ENCODE results near the gene SAPCD2. TPM values are rescaled to one million over a fixed set of nuclear protein-coding genes. Genes with fewer than 3 reads are reported as not detected.

Gene SAPCD2
- total and polyA plus RNA-seq, 4 donors = 5.0 to 19.0 (median 15.5) TPM

DNA sequence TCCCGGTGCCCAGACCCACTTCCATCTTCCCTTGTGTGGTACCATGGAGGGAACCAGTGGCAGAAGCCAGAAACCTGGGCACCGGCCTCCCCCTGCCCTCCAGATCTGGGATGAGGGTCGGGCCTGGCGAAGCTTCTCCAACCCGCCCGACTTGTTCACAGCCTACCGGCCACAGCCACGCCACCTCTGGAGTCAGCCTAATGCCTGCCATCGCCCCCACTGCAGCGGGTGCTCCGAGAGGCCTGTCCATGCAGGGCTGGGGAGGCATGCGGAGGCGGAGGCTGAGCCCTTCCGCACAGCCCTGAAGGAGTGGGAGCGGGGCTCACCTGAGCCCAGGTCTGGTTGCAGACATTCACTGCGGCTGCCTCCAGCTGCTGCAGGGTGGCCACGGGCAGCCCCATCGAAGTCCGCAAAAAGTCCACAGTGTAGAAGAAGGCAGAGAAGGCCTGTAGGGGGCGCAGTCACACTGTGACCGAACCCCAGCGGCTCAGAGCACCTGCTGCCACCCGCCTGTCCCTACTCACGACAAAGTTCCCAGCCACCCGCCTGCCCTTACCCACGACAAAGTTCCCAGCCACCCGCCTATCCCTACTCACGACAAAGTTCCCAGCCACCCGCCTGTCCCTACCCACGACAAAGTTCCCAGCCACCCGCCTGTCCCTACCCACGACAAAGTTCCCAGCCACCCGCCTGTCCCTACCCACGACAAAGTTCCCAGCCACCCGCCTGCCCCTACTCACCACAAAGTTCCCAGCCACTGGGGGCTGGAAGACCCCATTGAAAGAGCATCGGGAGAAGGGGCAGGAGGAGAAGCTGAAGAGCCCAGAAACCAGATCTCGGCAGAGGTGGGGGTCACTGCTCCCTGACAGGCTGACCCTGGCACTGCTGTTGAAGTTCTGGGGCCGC, 20.6 kb downstream of the SAPCD2 start:
- no peak overlapping the region for H3K4me3 ChIP-seq (ENCODE audit: low read depth, low read length)
- H3K9me3 ChIP-seq (ENCODE audit: control insufficient read depth, insufficient read depth, low read length) = no peaks in the 10 kb centered on the region
- WGBS (ENCODE audit: insufficient coverage) = 47% methylated on average over 38 of the region's 38 CpGs
- peaks cover 47% of the 10 kb centered on the region for H3K27me3 ChIP-seq (ENCODE audit: control insufficient read depth, insufficient read depth, low read length)
- peak in 2 of 6 donors; percentile 59 to 71 for DNase-seq (ENCODE audit: low read depth in 4 of 6, low spot score in 6 of 6)
- peaks cover 35% of the 10 kb centered on the region for H3K36me3 ChIP-seq (ENCODE audit: control insufficient read depth, insufficient read depth, low read length)
- H3K4me1 ChIP-seq (ENCODE audit: control insufficient read depth, insufficient read depth, low read length) = peaks cover 71% of the 10 kb centered on the region
- no peak overlapping the region for H3K27ac ChIP-seq (ENCODE audit: low read depth, low read length)

DNA sequence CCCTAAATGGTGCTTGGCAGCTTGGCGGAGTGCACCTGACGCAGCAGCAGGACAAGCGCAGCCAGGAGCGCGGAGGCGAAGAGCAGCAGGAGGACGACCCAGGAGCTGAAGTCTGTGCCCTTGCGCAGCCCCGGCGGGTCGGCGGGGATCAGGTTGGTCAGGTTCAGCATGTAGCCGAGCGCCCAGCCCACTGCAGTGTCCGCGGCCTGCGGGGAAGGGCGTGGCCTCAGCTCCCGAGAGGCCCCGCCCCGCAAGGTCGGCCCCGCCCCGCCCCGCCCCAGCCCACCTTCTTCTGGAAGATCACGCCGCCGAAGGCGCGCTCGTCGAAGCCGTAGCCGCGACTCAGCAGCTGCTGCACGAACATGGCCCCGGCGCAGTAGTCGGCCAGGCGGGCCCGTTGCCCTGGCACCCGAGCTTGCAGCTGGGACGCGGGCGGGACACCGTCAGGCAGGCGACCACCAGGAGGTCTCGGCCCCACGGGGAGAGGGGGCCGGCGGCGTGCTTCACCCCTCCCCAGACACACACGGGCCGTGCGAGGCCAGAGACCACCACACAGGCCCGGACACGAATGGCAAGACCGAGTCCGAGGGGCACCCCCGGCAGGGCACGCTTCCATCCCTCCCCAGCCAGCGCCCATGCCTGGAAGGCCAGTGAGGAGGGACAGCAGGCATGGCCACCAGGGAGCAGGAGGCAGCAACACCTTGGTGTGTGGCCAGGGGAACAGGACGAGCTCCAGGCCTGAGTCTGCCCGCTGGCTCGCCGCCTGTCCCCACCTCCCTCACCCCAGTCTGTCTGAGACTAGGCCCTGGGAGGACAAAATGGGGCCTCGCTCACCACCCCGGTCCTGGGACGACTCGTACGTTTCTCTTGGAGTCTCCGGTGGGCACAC, 21.5 kb downstream of the SAPCD2 start:
- H3K4me3 ChIP-seq (ENCODE audit: low read depth, low read length) = no peak overlapping the region
- no peak overlapping the region for H3K27ac ChIP-seq (ENCODE audit: low read depth, low read length)
- peaks cover 72% of the 10 kb centered on the region for H3K4me1 ChIP-seq (ENCODE audit: control insufficient read depth, insufficient read depth, low read length)
- 19% methylated on average over 67 of the region's 72 CpGs for WGBS (ENCODE audit: insufficient coverage)
- H3K9me3 ChIP-seq (ENCODE audit: control insufficient read depth, insufficient read depth, low read length) = no peaks in the 10 kb centered on the region
- H3K36me3 ChIP-seq (ENCODE audit: control insufficient read depth, insufficient read depth, low read length) = peaks cover 37% of the 10 kb centered on the region
- peaks cover 44% of the 10 kb centered on the region for H3K27me3 ChIP-seq (ENCODE audit: control insufficient read depth, insufficient read depth, low read length)
- DNase-seq (ENCODE audit: low read depth in 4 of 6, low spot score in 6 of 6) = peak in 2 of 6 donors; percentile 43 to 60

DNA sequence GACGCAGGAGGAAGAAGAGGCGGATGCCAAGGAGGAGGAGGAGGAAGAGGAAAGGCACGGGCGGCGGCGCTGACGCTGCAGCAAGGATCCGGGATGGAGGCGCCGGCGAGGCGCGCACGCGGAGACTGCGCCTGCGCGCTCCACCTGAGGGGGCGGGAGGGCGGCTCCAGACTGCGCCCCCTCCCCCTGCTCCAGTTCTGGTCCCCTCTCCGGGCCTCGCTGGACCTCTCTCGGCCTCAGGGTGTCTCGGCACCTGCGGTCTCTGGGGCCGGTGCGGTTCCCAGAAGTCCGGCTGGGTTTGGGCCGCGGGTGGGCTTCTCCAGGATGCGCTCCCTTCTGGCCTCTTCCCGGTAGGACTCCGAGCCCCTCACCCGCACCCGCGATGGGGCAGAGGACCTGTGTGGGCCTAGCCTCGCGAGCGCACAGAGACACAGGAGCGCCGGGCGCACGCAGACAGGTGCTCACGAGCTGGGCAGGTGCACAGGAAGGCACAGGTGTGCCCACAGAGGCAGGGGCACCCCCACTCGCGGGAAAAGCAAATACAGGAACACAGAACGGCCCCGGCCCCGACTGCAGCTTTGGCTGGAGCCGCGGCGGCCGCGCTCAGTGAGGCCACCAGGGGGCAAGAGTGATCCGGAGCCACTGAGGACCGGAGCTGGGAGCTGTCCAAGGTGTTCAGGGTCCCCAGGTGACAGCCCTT, 24.1 kb downstream of the SAPCD2 start, which contains the start of gene NPDC1:
Gene NPDC1 (minus strand): TSS at position 90 of the 700 bp plus-strand sequence. CDS start 188 bp downstream, outside the sequence.
- peaks cover 23% of the 10 kb centered on the region for H3K27me3 ChIP-seq (ENCODE audit: control insufficient read depth, insufficient read depth, low read length)
- H3K4me1 ChIP-seq (ENCODE audit: control insufficient read depth, insufficient read depth, low read length) = peaks cover 73% of the 10 kb centered on the region
- peak in 4 of 6 donors; percentile 70 to 95 (median 84) for DNase-seq (ENCODE audit: low read depth in 4 of 6, low spot score in 6 of 6)
- peak within 1 kb of the TSS; percentile 68 for H3K4me3 ChIP-seq (ENCODE audit: low read depth, low read length)
- H3K36me3 ChIP-seq (ENCODE audit: control insufficient read depth, insufficient read depth, low read length) = peaks cover 53% of the 10 kb centered on the region
- under 1% methylated on average over 57 of the region's 57 CpGs for WGBS (ENCODE audit: insufficient coverage)
- H3K9me3 ChIP-seq (ENCODE audit: control insufficient read depth, insufficient read depth, low read length) = no peaks in the 10 kb centered on the region
- H3K27ac ChIP-seq (ENCODE audit: low read depth, low read length) = peak within 1 kb of the TSS; percentile 84

DNA sequence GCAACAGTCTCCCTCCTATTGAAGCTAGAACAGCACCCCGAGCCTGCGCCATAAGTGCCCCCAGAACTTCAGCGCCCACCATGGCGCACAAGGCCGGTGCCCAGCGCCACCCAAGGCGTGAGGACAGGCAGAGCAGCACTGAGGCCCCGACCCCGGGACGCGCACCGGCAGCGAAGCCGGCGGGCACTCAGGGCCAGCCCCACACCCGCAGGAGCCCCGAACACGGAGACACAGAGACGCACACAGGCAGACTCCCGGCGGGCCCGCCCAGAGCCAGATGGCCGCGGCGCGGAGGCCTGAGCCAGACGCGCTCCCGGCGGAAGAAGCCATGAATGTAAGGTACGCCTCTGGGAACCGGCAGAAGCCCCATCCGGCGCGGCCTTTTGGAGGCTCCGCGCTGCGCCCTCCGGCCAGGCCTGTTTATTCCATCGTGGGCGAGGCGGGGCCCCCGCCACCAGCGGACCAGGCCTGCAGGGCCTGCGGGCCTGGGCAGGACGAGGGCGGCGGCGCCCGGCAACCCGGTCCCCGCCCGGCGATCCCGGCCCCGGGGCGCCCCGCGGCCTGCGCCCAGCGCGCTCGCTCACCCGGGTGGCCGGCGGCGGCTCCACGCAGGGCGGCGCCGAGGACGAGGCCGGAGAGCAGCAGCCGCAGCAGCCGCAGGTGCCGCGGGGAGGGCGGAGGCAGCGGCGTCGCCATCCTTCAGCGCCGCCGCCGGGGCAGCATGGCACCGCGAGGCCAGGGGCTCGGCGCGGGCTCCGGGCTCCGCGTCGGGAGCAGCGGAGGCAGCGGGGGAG, 24.9 kb downstream of the SAPCD2 start:
- peak in 2 of 6 donors; percentile 39 to 71 for DNase-seq (ENCODE audit: low read depth in 4 of 6, low spot score in 6 of 6)
- Histone ChIP-seq H3K4me3 (ENCODE audit: low read depth, low read length) (peak overlapping the region; percentile 68), H3K27me3 (ENCODE audit: control insufficient read depth, insufficient read depth, low read length) (peaks cover 23% of the 10 kb centered on the region), H3K4me1 (ENCODE audit: control insufficient read depth, insufficient read depth, low read length) (peaks cover 75% of the 10 kb centered on the region), H3K36me3 (ENCODE audit: control insufficient read depth, insufficient read depth, low read length) (peaks cover 53% of the 10 kb centered on the region), H3K9me3 (ENCODE audit: control insufficient read depth, insufficient read depth, low read length) (no peaks in the 10 kb centered on the region), H3K27ac (ENCODE audit: low read depth, low read length) (no peak overlapping the region)
- 2% methylated on average over 96 of the region's 96 CpGs for WGBS (ENCODE audit: insufficient coverage)

DNA sequence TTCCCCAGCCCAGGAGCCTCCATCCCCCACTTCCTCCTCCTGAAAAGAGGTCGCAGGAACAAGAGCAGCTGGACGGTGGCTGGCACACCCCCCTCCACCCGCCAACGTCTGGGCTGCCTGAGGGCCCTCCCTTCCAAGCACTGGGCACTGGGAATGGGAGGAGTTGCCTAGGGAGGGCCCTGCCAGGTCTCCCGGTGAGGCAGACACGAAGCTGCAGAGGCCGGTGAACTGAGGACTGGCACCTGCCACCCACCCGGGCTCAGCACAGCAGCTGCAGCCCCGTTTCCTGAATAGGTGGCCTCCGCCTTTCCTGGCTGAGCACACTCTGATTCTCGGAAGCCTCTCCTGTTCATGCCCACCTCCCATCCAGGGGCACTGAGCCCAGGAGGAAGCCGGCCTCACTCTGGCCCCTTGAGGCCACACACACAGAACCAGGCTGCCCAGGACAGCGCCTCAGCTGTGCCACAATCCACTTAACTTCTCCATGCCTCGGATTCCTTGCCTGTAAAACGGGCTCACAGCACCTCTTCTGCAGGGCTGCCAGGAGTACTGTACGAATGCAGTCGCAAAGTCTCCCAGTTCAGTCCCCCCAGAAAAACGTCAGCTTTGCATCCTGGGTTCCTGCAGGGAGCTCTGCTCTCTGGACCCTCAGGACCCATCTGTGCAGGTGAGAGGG, 25.7 kb downstream of the SAPCD2 start:
- no peak overlapping the region for H3K27ac ChIP-seq (ENCODE audit: low read depth, low read length)
- peaks cover 19% of the 10 kb centered on the region for H3K27me3 ChIP-seq (ENCODE audit: control insufficient read depth, insufficient read depth, low read length)
- peaks cover 59% of the 10 kb centered on the region for H3K36me3 ChIP-seq (ENCODE audit: control insufficient read depth, insufficient read depth, low read length)
- peaks cover 66% of the 10 kb centered on the region for H3K4me1 ChIP-seq (ENCODE audit: control insufficient read depth, insufficient read depth, low read length)
- no peak for DNase-seq (ENCODE audit: low read depth in 4 of 6, low spot score in 6 of 6)
- H3K9me3 ChIP-seq (ENCODE audit: control insufficient read depth, insufficient read depth, low read length) = no peaks in the 10 kb centered on the region
- 41% methylated on average over 15 of the region's 18 CpGs for WGBS (ENCODE audit: insufficient coverage)
- H3K4me3 ChIP-seq (ENCODE audit: low read depth, low read length) = peak overlapping the region; percentile 57

DNA sequence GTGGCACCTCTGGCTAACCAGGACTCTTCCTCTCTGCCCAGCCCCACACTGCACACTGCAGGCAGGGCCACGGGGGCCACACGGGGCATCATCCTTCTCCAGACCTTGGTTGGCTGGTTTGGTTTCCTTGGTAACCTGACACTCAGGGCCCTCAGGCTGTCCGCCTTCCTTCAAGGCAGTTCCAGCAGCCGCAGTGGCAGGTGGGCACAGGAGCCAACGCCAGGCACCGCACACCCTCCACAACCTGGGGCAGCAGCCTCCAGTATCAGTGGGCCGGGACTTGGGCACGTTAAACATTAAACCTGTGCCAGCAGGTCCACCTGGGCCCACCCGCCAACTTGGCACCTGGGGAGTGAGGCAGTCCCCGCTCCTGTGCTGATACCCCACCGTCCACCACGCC, 26.3 kb downstream of the SAPCD2 start:
- Histone ChIP-seq H3K9me3 (ENCODE audit: control insufficient read depth, insufficient read depth, low read length) (no peaks in the 10 kb centered on the region), H3K4me1 (ENCODE audit: control insufficient read depth, insufficient read depth, low read length) (peaks cover 60% of the 10 kb centered on the region), H3K27me3 (ENCODE audit: control insufficient read depth, insufficient read depth, low read length) (peaks cover 13% of the 10 kb centered on the region), H3K36me3 (ENCODE audit: control insufficient read depth, insufficient read depth, low read length) (peaks cover 63% of the 10 kb centered on the region), H3K4me3 (ENCODE audit: low read depth, low read length) (no peak overlapping the region), H3K27ac (ENCODE audit: low read depth, low read length) (no peak overlapping the region)
- no peak for DNase-seq (ENCODE audit: low read depth in 4 of 6, low spot score in 6 of 6)
- WGBS (ENCODE audit: insufficient coverage) = 73% methylated on average over 12 of the region's 12 CpGs

DNA sequence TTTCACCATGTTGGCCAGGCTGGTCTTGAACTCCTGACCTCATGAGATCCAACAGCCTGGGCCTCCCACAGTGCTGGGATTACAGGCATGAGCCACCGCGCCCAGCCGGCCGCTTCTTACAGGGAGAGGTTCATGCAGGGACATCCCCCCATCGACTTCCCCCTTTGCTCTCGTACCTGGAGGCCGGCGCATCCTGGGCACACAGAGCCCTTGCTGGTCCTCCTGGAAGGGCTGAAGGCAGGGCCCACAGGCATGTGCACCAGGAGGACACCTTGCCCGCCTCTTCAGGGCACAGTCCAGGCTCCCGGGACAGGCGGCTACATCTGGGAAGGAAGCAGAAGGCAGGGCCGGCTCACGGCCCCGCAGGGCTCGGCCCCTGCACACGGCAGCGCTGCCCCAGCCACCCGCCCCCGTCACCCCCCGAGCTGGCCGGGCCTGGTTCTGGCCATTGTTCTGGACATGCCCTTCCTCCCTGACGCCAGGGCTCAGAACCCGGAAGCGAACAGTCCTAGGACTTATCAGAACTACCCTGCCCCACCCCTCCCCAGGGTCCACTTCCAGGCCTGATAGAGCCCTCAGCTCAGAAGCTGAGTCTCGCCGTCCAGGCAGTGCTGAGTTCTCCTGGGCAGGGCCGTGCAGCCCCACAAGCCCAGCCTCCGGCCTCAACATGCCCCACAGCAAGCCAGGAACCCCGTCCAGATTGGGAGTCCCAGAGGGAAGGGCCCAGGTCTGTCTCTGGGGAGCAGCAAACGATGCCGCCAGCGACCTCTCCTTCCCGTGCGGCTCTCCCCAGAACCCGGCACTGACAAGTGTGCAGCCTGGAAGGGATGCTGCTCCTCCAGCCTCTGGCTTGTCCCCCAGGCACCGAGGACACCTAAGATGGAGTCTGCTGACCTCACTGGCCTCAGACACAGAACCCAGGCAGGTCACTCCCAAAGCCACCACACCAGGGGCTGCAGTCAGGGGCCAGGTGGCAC, 27.3 kb downstream of the SAPCD2 start:
- no peak for DNase-seq (ENCODE audit: low read depth in 4 of 6, low spot score in 6 of 6)
- no peak overlapping the region for H3K4me3 ChIP-seq (ENCODE audit: low read depth, low read length)
- peaks cover 68% of the 10 kb centered on the region for H3K36me3 ChIP-seq (ENCODE audit: control insufficient read depth, insufficient read depth, low read length)
- WGBS (ENCODE audit: insufficient coverage) = 74% methylated on average over 28 of the region's 36 CpGs
- peaks cover 7% of the 10 kb centered on the region for H3K27me3 ChIP-seq (ENCODE audit: control insufficient read depth, insufficient read depth, low read length)
- no peak overlapping the region for H3K27ac ChIP-seq (ENCODE audit: low read depth, low read length)
- no peaks in the 10 kb centered on the region for H3K9me3 ChIP-seq (ENCODE audit: control insufficient read depth, insufficient read depth, low read length)
- H3K4me1 ChIP-seq (ENCODE audit: control insufficient read depth, insufficient read depth, low read length) = peaks cover 52% of the 10 kb centered on the region

Data from spinal cord (tissue), 10 donors.